HepG2 (cell line): ENCODE results near the gene ZMIZ1. TPM values are rescaled to one million over a fixed set of nuclear protein-coding genes. Genes with fewer than 3 reads are reported as not detected.
A peak's percentile ranks its signal among the peaks of the same experiment; 100 is the strongest.

ENCODE experiments used
- GMEB1 ChIP-seq: sonication (generic); formaldehyde crosslinking; IDR thresholded peaks from 2 replicates; pipeline ENCODE4 v1.5.1; 2020; ENCODE audit warnings: missing genetic modification reagents, mild to moderate bottlenecking, borderline replicate concordance
- HDAC2 ChIP-seq: sonication (generic); formaldehyde crosslinking; IDR thresholded peaks from 2 replicates; pipeline ENCODE4 v1.4.0; 2020; ENCODE audit warnings: missing genetic modification reagents
- MXD1 ChIP-seq: sonication (generic); formaldehyde crosslinking; IDR thresholded peaks from 2 replicates; pipeline ENCODE4 v1.4.0; 2020; ENCODE audit warnings: mild to moderate bottlenecking, missing genetic modification reagents
- MYC ChIP-seq: sonication (generic); formaldehyde crosslinking; IDR thresholded peaks from 2 replicates; pipeline ENCODE4 v1.9.0; 2021; ENCODE audit warnings: missing genetic modification reagents, borderline replicate concordance
- NCOA1 ChIP-seq: sonication (generic); formaldehyde crosslinking; IDR thresholded peaks from 2 replicates; pipeline ENCODE4 v1.9.0; 2021; ENCODE audit warnings: missing genetic modification reagents
- PHF21A ChIP-seq: sonication (generic); formaldehyde crosslinking; IDR thresholded peaks from 2 replicates; pipeline ENCODE4 v1.5.0; 2020; ENCODE audit warnings: mild to moderate bottlenecking, missing genetic modification reagents
- PHF8 ChIP-seq: sonication (generic); formaldehyde crosslinking; IDR thresholded peaks from 2 replicates; pipeline ENCODE4 v1.5.0; 2020; ENCODE audit warnings: missing genetic modification reagents
- POGK ChIP-seq: sonication (generic); formaldehyde crosslinking; conservative IDR thresholded peaks from 2 replicates; pipeline ENCODE4 v1.8.0; 2022; ENCODE audit warnings: mild to moderate bottlenecking, moderate library complexity, missing genetic modification reagents
- RCOR2 ChIP-seq: IDR thresholded peaks from 2 replicates; pipeline ENCODE4 v1.6.1; 2016; ENCODE audit warnings: missing biosample characterization, missing genetic modification reagents
- SATB2 ChIP-seq: sonication (generic); formaldehyde crosslinking; IDR thresholded peaks from 2 replicates; pipeline ENCODE4 v1.5.0; 2020; ENCODE audit warnings: missing genetic modification reagents
- SMAD1 ChIP-seq: sonication (generic); formaldehyde crosslinking; IDR thresholded peaks from 2 replicates; pipeline ENCODE4 v1.4.0; 2020; ENCODE audit warnings: missing genetic modification reagents, low read depth, mild to moderate bottlenecking, borderline replicate concordance
- SMAD3 ChIP-seq: sonication (generic); formaldehyde crosslinking; IDR thresholded peaks from 2 replicates; pipeline ENCODE4 v1.4.0; 2020; ENCODE audit warnings: missing genetic modification reagents
- SP4 ChIP-seq: sonication (generic); formaldehyde crosslinking; IDR thresholded peaks from 2 replicates; pipeline ENCODE4 v1.8.1; 2023; ENCODE audit warnings: mild to moderate bottlenecking, missing genetic modification reagents
- SP5 ChIP-seq: IDR thresholded peaks from 2 replicates; pipeline ENCODE4 v1.6.1; 2016; ENCODE audit warnings: low read depth, borderline replicate concordance
- STAG1 ChIP-seq: sonication (generic); formaldehyde crosslinking; IDR thresholded peaks from 2 replicates; pipeline ENCODE4 v1.4.0; 2020; ENCODE audit warnings: missing genetic modification reagents
- STAT6 ChIP-seq: sonication (generic); formaldehyde crosslinking; IDR thresholded peaks from 2 replicates; pipeline ENCODE4 v1.4.0; 2020; ENCODE audit warnings: missing genetic modification reagents, mild to moderate bottlenecking, borderline replicate concordance
- TCF7 ChIP-seq: sonication (generic); IDR thresholded peaks from 2 replicates; pipeline ENCODE4 v1.6.1; 2016; ENCODE audit warnings: antibody characterized with exemption, low read depth
- TEAD3 ChIP-seq: optimal IDR thresholded peaks from 2 replicates; pipeline ENCODE3; 2016; ENCODE audit warnings: borderline replicate concordance
- ZEB1 ChIP-seq: IDR thresholded peaks from 2 replicates; pipeline ENCODE4 v1.6.1; 2012; ENCODE audit warnings: mild to moderate bottlenecking, low read depth, inconsistent platforms; ENCODE audit not compliant: insufficient replicate concordance
- ZMAT5 ChIP-seq: sonication (generic); formaldehyde crosslinking; IDR thresholded peaks from 2 replicates; pipeline ENCODE4 v1.5.0; 2020; ENCODE audit warnings: mild to moderate bottlenecking, low read depth, missing genetic modification reagents, borderline replicate concordance
- ZMYM4 ChIP-seq: sonication (generic); formaldehyde crosslinking; IDR thresholded peaks from 2 replicates; pipeline ENCODE4 v1.8.1; 2023; ENCODE audit warnings: mild to moderate bottlenecking, missing genetic modification reagents
- ZNF331 ChIP-seq: sonication (generic); formaldehyde crosslinking; IDR thresholded peaks from 2 replicates; pipeline ENCODE4 v1.4.0; 2020; ENCODE audit warnings: missing genetic modification reagents
- ZNF354B ChIP-seq: sonication (generic); formaldehyde crosslinking; IDR thresholded peaks from 2 replicates; pipeline ENCODE4 v1.8.0; 2022; ENCODE audit warnings: mild to moderate bottlenecking, missing genetic modification reagents
- ZNF564 ChIP-seq: sonication (generic); formaldehyde crosslinking; IDR thresholded peaks from 2 replicates; pipeline ENCODE4 v1.8.1; 2023; ENCODE audit warnings: mild to moderate bottlenecking, missing genetic modification reagents
- polyA plus RNA-seq, 8 experiments: library from polyadenylated mRNA; depleted of rRNA in 3 of 8; stranded (reverse) in 7 of 8; unstranded in 1 of 8; fragments of >200 nt; fragmentation: Illumina TruSeq in 4 of 8; extraction: Trizol in 4 of 8; gene quantifications; 2 replicates each; pipeline versions ENCODE4 v1.2.1 to v1.2.3, GENCODE V29; 2011 to 2016; ENCODE audit warnings: low read depth in 4 of 8, missing spikeins in 1 of 8, mixed read lengths in 1 of 8; ENCODE audit not compliant: insufficient read depth in 1 of 8
- total RNA-seq, 5 experiments: library from RNA; depleted of rRNA; stranded (reverse); fragments of >200 nt; fragmentation: Illumina TruSeq; extraction: Trizol; gene quantifications; 2 replicates each; pipeline ENCODE4 v1.2.3, GENCODE V29; 2016; ENCODE audit warnings: low read depth in 1 of 5

The ZMIZ1 gene
- total and polyA plus RNA-seq, 2 of the 13 experiments (the other 11 are each of a cell fraction or from before 2014, with no cell fraction given): 5.3 to 10.2 TPM

GRCh38 chr10:79335470-79336235, 266.9 kb downstream of the ZMIZ1 start (continued):
- TF ChIP-seq POGK (CRISPR knock-in tag) (peak; percentile 82), ZNF354B (CRISPR knock-in tag) (no peak), RCOR2 (CRISPR knock-in tag) (peak; percentile 52; the same call in 1 of the 2 replicates), SMAD3 (peak; percentile 93), TEAD3 (CRISPR knock-in tag) (peak; percentile 70), NCOA1 (CRISPR knock-in tag) (peak; percentile 98), TCF7 (peak; percentile 93), SMAD1 (CRISPR knock-in tag) (no peak), SP5 (CRISPR knock-in tag) (peak; percentile 90), HDAC2 (CRISPR knock-in tag) (peak; percentile 84), SATB2 (CRISPR knock-in tag) (no peak), PHF8 (CRISPR knock-in tag) (peak; percentile 75), ZNF331 (peak; percentile 93), ZNF564 (CRISPR knock-in tag) (peak; percentile 87; the same call in 1 of the 2 replicates), ZMAT5 (CRISPR knock-in tag) (no peak), STAT6 (CRISPR knock-in tag) (peak; percentile 74; the same call in 1 of the 2 replicates), MXD1 (peak; percentile 62; the same call in 1 of the 2 replicates), PHF21A (CRISPR knock-in tag) (peak; percentile 99), MYC (CRISPR knock-in tag) (peak; percentile 82), ZMYM4 (CRISPR knock-in tag) (peak; percentile 89), GMEB1 (CRISPR knock-in tag) (peak; percentile 58; the same call in 1 of the 2 replicates), STAG1 (CRISPR knock-in tag) (peak; percentile 19; the same call in 1 of the 2 replicates), SP4 (CRISPR knock-in tag) (0 out of 2 replicates have a peak, but pooled peaks have one; percentile 57), ZEB1 (peak; percentile 18)
